Measurements from ENCODE around the gene ADD2.

DNA sequence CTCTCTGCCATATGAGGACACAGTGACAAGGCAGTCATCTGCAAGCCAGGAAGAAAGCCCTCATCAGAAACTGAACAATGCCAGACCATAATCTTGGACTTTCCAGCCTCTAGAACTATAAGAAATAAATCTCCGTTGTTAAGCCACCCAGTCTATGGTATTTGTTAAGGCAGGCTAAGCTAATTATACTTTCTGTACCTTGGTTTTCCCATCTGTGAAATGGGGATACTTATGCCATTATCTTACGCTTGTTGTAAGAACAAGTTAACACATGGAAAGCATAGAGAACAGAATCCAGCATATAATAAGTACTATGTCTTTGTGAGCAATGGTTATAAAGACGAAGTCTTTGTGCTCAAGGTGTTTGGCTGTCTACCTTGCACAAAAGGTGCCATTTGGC, 8.3 kb upstream of the ADD2 start:
- TF ChIP-seq, protein P1, sequence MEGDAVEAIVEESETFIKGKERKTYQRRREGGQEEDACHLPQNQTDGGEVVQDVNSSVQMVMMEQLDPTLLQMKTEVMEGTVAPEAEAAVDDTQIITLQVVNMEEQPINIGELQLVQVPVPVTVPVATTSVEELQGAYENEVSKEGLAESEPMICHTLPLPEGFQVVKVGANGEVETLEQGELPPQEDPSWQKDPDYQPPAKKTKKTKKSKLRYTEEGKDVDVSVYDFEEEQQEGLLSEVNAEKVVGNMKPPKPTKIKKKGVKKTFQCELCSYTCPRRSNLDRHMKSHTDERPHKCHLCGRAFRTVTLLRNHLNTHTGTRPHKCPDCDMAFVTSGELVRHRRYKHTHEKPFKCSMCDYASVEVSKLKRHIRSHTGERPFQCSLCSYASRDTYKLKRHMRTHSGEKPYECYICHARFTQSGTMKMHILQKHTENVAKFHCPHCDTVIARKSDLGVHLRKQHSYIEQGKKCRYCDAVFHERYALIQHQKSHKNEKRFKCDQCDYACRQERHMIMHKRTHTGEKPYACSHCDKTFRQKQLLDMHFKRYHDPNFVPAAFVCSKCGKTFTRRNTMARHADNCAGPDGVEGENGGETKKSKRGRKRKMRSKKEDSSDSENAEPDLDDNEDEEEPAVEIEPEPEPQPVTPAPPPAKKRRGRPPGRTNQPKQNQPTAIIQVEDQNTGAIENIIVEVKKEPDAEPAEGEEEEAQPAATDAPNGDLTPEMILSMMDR (IDR thresholded peaks at IDR 0.05), result no peak
- no peak for TF ChIP-seq POLR2A (IDR thresholded peaks at IDR 0.05)
